ENCODE data around the gene RBP3. TPM values are rescaled to one million over a fixed set of nuclear protein-coding genes. Genes with fewer than 3 reads are reported as not detected.
A peak's percentile ranks its signal among the peaks of the same experiment; 100 is the strongest.
"Not testable (repeated sequence)": the region's sequence is repeated elsewhere in the genome, so short reads cannot be mapped to it uniquely, and the experiment has no call there.

The RBP3 gene
- total RNA-seq, 1 donor from 2014 or later: not detected

- intact Hi-C loops (cut with DNase I): no loop called here
- no peak for DNase-seq (ENCODE audit: low spot score)
These were observed 33.5 kb downstream of the RBP3 start for GRCh38 chr10:47381427-47382379.

GRCh38 chr10:47383261-47384147, 35.3 kb downstream of the RBP3 start:
- intact Hi-C loops (cut with DNase I): no loop called here

GRCh38 chr10:47384148-47384921, 36.2 kb downstream of the RBP3 start, which contains the start of gene ZNF488:
Gene ZNF488, minus strand, starts transcription at chr10:47384293. Its CDS starts 15,464 bp downstream, at chr10:47368829.
- intact Hi-C loops (cut with DNase I): no loop called here
- peak; percentile 90 for DNase-seq (ENCODE audit: low spot score)

More at GRCh38 chr10:47383261-47384147, 35.3 kb downstream of the RBP3 start:
- DNase-seq (ENCODE audit: low spot score): no peak

- DNase-seq (ENCODE audit: low spot score); intact Hi-C loops (cut with DNase I): not testable (repeated sequence)
These were observed 37.9 kb downstream of the RBP3 start for GRCh38 chr10:47386104-47386503.

GRCh38 chr10:47388879-47389278, 40.7 kb downstream of the RBP3 start:
- DNase-seq (ENCODE audit: low spot score): no peak
- intact Hi-C loops (cut with DNase I): no loop called here

- no peak for DNase-seq (ENCODE audit: low spot score)
- intact Hi-C loops (cut with DNase I): no loop called here
These were observed 41.5 kb downstream of the RBP3 start for GRCh38 chr10:47389619-47390018.

- intact Hi-C loops (cut with DNase I): no loop called here
- no peak for DNase-seq (ENCODE audit: low spot score)
These were observed 48.2 kb downstream of the RBP3 start for GRCh38 chr10:47396311-47396717.

GRCh38 chr10:47397256-47397655, 49.1 kb downstream of the RBP3 start:
- intact Hi-C loops (cut with DNase I): no loop called here

GRCh38 chr10:47400251-47400650, 52.1 kb downstream of the RBP3 start:
- intact Hi-C loops (cut with DNase I): no loop called here
- DNase-seq (ENCODE audit: low spot score): no peak

More at GRCh38 chr10:47397256-47397655, 49.1 kb downstream of the RBP3 start:
- DNase-seq (ENCODE audit: low spot score): peak; percentile 65

- DNase-seq (ENCODE audit: low spot score): no peak
- intact Hi-C loops (cut with DNase I): no loop called here
These were observed 52.6 kb downstream of the RBP3 start for GRCh38 chr10:47400786-47401185.

GRCh38 chr10:47401210-47401609, 53.0 kb downstream of the RBP3 start:
- intact Hi-C loops (cut with DNase I): no loop called here

GRCh38 chr10:47401874-47402640, 53.9 kb downstream of the RBP3 start:
- intact Hi-C loops (cut with DNase I): no loop called here
- DNase-seq (ENCODE audit: low spot score): peak; percentile 68

More at GRCh38 chr10:47401210-47401609, 53.0 kb downstream of the RBP3 start:
- no peak for DNase-seq (ENCODE audit: low spot score)

GRCh38 chr10:47402641-47403301, 54.6 kb downstream of the RBP3 start:
- intact Hi-C loops (cut with DNase I): no loop called here
- DNase-seq (ENCODE audit: low spot score): peak; percentile 84

GRCh38 chr10:47403446-47404318, 55.5 kb downstream of the RBP3 start:
- DNase-seq (ENCODE audit: low spot score): peak; percentile 62
- intact Hi-C loops (cut with DNase I): no loop called here

GRCh38 chr10:47404446-47404845, 56.3 kb downstream of the RBP3 start:
- DNase-seq (ENCODE audit: low spot score): peak; percentile 72
- intact Hi-C loops (cut with DNase I): no loop called here

GRCh38 chr10:47404937-47405336, 56.8 kb downstream of the RBP3 start:
- no peak for DNase-seq (ENCODE audit: low spot score)
- intact Hi-C loops (cut with DNase I): no loop called here

All from cardiac septum (tissue), 1 donor.